H9 (cell line): ENCODE measurements around the gene RRP36. TPM values are rescaled to one million over a fixed set of nuclear protein-coding genes. Genes with fewer than 3 reads are reported as not detected.

Experiments
- DNase-seq: peaks from one replicate; pipeline ENCODE4 v3.0.0-alpha.2; 2017
- H2AFZ ChIP-seq: one replicate; pipeline ENCODE4 v1.6.1; 2013; ENCODE audit warnings: mild to moderate bottlenecking, low read length, control low read depth, moderate library complexity
- H2AK5ac ChIP-seq: 2 replicates; pipeline ENCODE4 v1.6.1; 2013; ENCODE audit warnings: low read length, control low read depth, mixed read lengths; ENCODE audit not compliant: insufficient read length
- H2BK120ac ChIP-seq: one replicate; pipeline ENCODE4 v1.6.1; 2013; ENCODE audit warnings: low read depth, mild to moderate bottlenecking, low read length, control low read depth, inconsistent platforms; ENCODE audit not compliant: poor library complexity, severe bottlenecking
- H2BK12ac ChIP-seq: 2 replicates; pipeline ENCODE4 v1.6.1; 2013; ENCODE audit warnings: low read length, control low read depth, mixed read lengths, low read depth; ENCODE audit not compliant: insufficient read length
- H2BK15ac ChIP-seq: 2 replicates; pipeline ENCODE4 v1.6.1; 2013; ENCODE audit warnings: low read depth, low read length, control low read depth
- H2BK20ac ChIP-seq: one replicate; pipeline ENCODE4 v1.6.1; 2013; ENCODE audit warnings: low read depth, mild to moderate bottlenecking, low read length, control low read depth, inconsistent platforms; ENCODE audit not compliant: poor library complexity, severe bottlenecking
- H2BK5ac ChIP-seq: 2 replicates; pipeline ENCODE4 v1.6.1; 2013; ENCODE audit warnings: low read length, control low read depth, mixed read lengths; ENCODE audit not compliant: insufficient read length
- H3K14ac ChIP-seq: 2 replicates; pipeline ENCODE4 v1.6.1; 2013; ENCODE audit warnings: low read length, control low read depth; ENCODE audit not compliant: insufficient read depth
- H3K18ac ChIP-seq: 2 replicates; pipeline ENCODE4 v1.6.1; 2013; ENCODE audit warnings: low read depth, mild to moderate bottlenecking, mixed read lengths, low read length, control low read depth; ENCODE audit not compliant: insufficient read length
- H3K23ac ChIP-seq: 2 replicates; pipeline ENCODE4 v1.6.1; 2013; ENCODE audit warnings: low read length, control low read depth, mixed read lengths, low read depth; ENCODE audit not compliant: insufficient read length
- H3K23me2 ChIP-seq: 2 replicates; pipeline ENCODE4 v1.6.1; 2013; ENCODE audit warnings: low read depth, mild to moderate bottlenecking, mixed read lengths, low read length, control low read depth; ENCODE audit not compliant: insufficient read length, poor library complexity, severe bottlenecking
- H3K27ac ChIP-seq: 2 replicates; pipeline ENCODE4 v1.5.1; 2013; ENCODE audit warnings: low read length, control low read depth, mixed read lengths, low read depth; ENCODE audit not compliant: insufficient read length
- H3K27me3 ChIP-seq: 2 replicates; pipeline ENCODE4 v1.6.1; 2013; ENCODE audit warnings: low read length, control low read depth, inconsistent platforms; ENCODE audit not compliant: insufficient read depth
- H3K4ac ChIP-seq: 2 replicates; pipeline ENCODE4 v1.6.1; 2013; ENCODE audit warnings: low read depth, mild to moderate bottlenecking, control low read depth, inconsistent platforms, low read length, moderate library complexity
- H3K4me1 ChIP-seq: 2 replicates; pipeline ENCODE4 v1.6.1; 2013; ENCODE audit warnings: low read length, control low read depth, inconsistent platforms; ENCODE audit not compliant: insufficient read depth
- H3K4me2 ChIP-seq: 2 replicates; pipeline ENCODE4 v1.6.1; 2013; ENCODE audit warnings: low read length, control low read depth, mixed read lengths; ENCODE audit not compliant: insufficient read length, insufficient read depth
- H3K56ac ChIP-seq: 2 replicates; pipeline ENCODE4 v1.6.1; 2013; ENCODE audit warnings: low read depth, mild to moderate bottlenecking, mixed read lengths, low read length, control low read depth; ENCODE audit not compliant: insufficient read length
- H3K79me1 ChIP-seq: 2 replicates; pipeline ENCODE4 v1.6.1; 2013; ENCODE audit warnings: low read depth, mild to moderate bottlenecking, moderate library complexity, low read length, control low read depth, inconsistent platforms; ENCODE audit not compliant: insufficient read depth, poor library complexity, severe bottlenecking
- H3K79me2 ChIP-seq: 2 replicates; pipeline ENCODE4 v1.6.1; 2013; ENCODE audit warnings: low read length, control low read depth, inconsistent platforms; ENCODE audit not compliant: insufficient read depth
- H3K9ac ChIP-seq: 2 replicates; pipeline ENCODE4 v1.6.1; 2013; ENCODE audit warnings: low read length, control low read depth, mixed read lengths; ENCODE audit not compliant: insufficient read length; ENCODE audit errors: extremely low read depth
- H3K9me3 ChIP-seq: one replicate; pipeline ENCODE4 v1.6.1; 2013; ENCODE audit warnings: low read depth, low read length, inconsistent platforms; ENCODE audit not compliant: control insufficient read depth
- H3T11ph ChIP-seq: one replicate; pipeline ENCODE4 v1.6.1; 2013; ENCODE audit warnings: mild to moderate bottlenecking, low read length, control low read depth, inconsistent platforms
- H4K20me1 ChIP-seq: one replicate; pipeline ENCODE4 v1.6.1; 2013; ENCODE audit not compliant: control insufficient read depth, insufficient read length, insufficient read depth
- H4K5ac ChIP-seq: 2 replicates; pipeline ENCODE4 v1.6.1; 2013; ENCODE audit warnings: low read depth, mild to moderate bottlenecking, mixed read lengths, low read length, control low read depth; ENCODE audit not compliant: insufficient read length
- H4K8ac ChIP-seq: replicated peaks from 2 replicates; pipeline ENCODE4 v1.6.1; 2013; ENCODE audit warnings: low read length, control low read depth, mixed read lengths, low read depth; ENCODE audit not compliant: insufficient read length
- H4K91ac ChIP-seq: 2 replicates; pipeline ENCODE4 v1.6.1; 2013; ENCODE audit warnings: low read depth, mild to moderate bottlenecking, moderate library complexity, mixed read lengths, low read length, control low read depth; ENCODE audit not compliant: insufficient read length
- H3K27ac Mint-ChIP-seq, 3 experiments: 2 replicates in 2 of 3; 3 replicates in 1 of 3; pipeline ENCODE4 v1.8.0; 2020 to 2021; ENCODE audit warnings: mixed read lengths in 3 of 3, mild to moderate bottlenecking in 1 of 3, moderate library complexity in 1 of 3
- H3K27me3 Mint-ChIP-seq: 2 replicates; pipeline ENCODE4 v1.8.0; 2021; ENCODE audit warnings: low read depth, mild to moderate bottlenecking, moderate library complexity, mixed read lengths
- H3K36me3 Mint-ChIP-seq, 3 experiments: 2 replicates in 2 of 3; 3 replicates in 1 of 3; pipeline ENCODE4 v1.8.0; 2020 to 2021; ENCODE audit warnings: low read depth in 3 of 3, mixed read lengths in 3 of 3; ENCODE audit not compliant: insufficient read depth in 1 of 3
- H3K4me1 Mint-ChIP-seq, 2 experiments: 2 replicates each; pipeline ENCODE4 v1.8.0; 2020; ENCODE audit warnings: mixed read lengths in 2 of 2
- H3K4me3 Mint-ChIP-seq, 2 experiments: 2 replicates in 1 of 2; 3 replicates in 1 of 2; pipeline ENCODE4 v1.8.0; 2020 to 2021; ENCODE audit warnings: mild to moderate bottlenecking in 2 of 2, mixed read lengths in 2 of 2, moderate library complexity in 1 of 2
- H3K9me3 Mint-ChIP-seq, 2 experiments: 2 replicates in 1 of 2; 3 replicates in 1 of 2; pipeline ENCODE4 v1.8.0; 2020; ENCODE audit warnings: mild to moderate bottlenecking in 2 of 2, mixed read lengths in 2 of 2, moderate library complexity in 1 of 2
- WGBS: extraction: QIAGEN DNeasy Blood & Tissue Kit; methylation state at CpG from one replicate; pipeline ENCODE4 v1.1.7; 2013; ENCODE audit warnings: missing lambda C conversion rate, low lambda C conversion rate, mixed read lengths; ENCODE audit not compliant: insufficient read length; ENCODE audit errors: extremely low coverage; 5-methylcytosine and 5-hydroxymethylcytosine counted together
- total RNA-seq: library from RNA; stranded (reverse); gene quantifications from 2 replicates; pipeline ENCODE4 v1.2.1, GENCODE V29; 2021
- TF ChIP-seq, protein P1 (sequence below): fragments of 200-600 bp; sonication (generic); conservative IDR thresholded peaks from 3 replicates; pipeline ENCODE4 v1.8.0; 2021; ENCODE audit warnings: antibody characterized with exemption, mild to moderate bottlenecking

Gene RRP36
- total RNA-seq, 1 experiment from 2014 or later: 117 TPM

DNA sequence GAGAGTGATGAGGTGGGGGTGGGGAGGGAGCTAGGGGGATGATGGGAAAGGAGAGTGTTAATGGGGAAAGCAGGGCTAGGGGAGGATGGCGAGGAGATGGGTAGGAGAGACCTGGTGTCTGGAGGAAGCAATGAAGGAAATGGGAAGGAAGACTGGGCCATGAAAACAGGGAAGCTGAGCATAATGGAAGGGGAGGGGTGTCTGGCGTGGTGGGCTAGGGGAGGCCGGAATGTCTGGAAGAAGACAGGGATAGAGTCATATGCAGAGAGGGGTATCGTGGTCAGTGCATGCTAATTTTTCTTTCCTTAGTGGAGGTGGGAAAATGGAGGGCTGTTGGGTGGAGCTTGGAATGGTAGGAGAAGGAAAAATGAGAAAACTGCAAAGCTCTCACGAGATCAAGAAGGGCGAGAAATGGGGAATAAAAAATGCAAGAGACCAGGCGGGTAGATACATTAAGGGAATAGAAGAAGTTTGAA lies 7.0 kb upstream of the RRP36 start:
- no peaks in the 10 kb centered on the region for H3K27me3 ChIP-seq
- no CpG with 5 or more reads among the region's 7 CpGs for WGBS

More for the DNA sequence above, 7.0 kb upstream of the RRP36 start:
- Histone ChIP-seq H4K8ac (no peak overlapping the region), H2BK120ac (no peak overlapping the region), H3K9ac (peak overlapping the region; percentile 81), H3K4me2 (peak overlapping the region; percentile 99), H2AK5ac (no peak overlapping the region), H3K23ac (no peak overlapping the region), H4K91ac (no peak overlapping the region), H3K18ac (peak overlapping the region; percentile 39), H2BK12ac (no peak overlapping the region), H2BK15ac (no peak overlapping the region), H2BK20ac (no peak overlapping the region), H3K56ac (no peak overlapping the region), H3K23me2 (peaks cover 6% of the 10 kb centered on the region), H3K9me3 (no peaks in the 10 kb centered on the region), H3T11ph (no peak overlapping the region), H3K4ac (no peak overlapping the region), H4K20me1 (no peaks in the 10 kb centered on the region), H3K27ac (peak overlapping the region; percentile 9), H3K4me1 (peaks cover 2% of the 10 kb centered on the region; the same call in 1 of the 2 replicates), H3K14ac (peak overlapping the region; percentile 26; the same call in 1 of the 2 replicates), H4K5ac (no peak overlapping the region), H2BK5ac (no peak overlapping the region), H3K79me2 (peaks cover 11% of the 10 kb centered on the region; the same call in 1 of the 2 replicates), H2AFZ (no peak overlapping the region), H3K79me1 (no peaks in the 10 kb centered on the region)
- no peak for DNase-seq
- Mint-ChIP-seq H3K4me1 (peaks cover 22 to 33% of the 10 kb centered on the region in 2 experiments), H3K27me3 (no peaks in the 10 kb centered on the region), H3K4me3 (peak overlapping the region; percentile 92 to 97), H3K36me3 (peaks cover 33 to 69% (median 68%) of the 10 kb centered on the region in 3 experiments), H3K27ac (peak overlapping the region; percentile 56 to 88 (median 84); a peak in 6 of 7 replicates), H3K9me3 (no peaks in the 10 kb centered on the region; a peak in 1 of 5 replicates)
- TF ChIP-seq, protein P1, sequence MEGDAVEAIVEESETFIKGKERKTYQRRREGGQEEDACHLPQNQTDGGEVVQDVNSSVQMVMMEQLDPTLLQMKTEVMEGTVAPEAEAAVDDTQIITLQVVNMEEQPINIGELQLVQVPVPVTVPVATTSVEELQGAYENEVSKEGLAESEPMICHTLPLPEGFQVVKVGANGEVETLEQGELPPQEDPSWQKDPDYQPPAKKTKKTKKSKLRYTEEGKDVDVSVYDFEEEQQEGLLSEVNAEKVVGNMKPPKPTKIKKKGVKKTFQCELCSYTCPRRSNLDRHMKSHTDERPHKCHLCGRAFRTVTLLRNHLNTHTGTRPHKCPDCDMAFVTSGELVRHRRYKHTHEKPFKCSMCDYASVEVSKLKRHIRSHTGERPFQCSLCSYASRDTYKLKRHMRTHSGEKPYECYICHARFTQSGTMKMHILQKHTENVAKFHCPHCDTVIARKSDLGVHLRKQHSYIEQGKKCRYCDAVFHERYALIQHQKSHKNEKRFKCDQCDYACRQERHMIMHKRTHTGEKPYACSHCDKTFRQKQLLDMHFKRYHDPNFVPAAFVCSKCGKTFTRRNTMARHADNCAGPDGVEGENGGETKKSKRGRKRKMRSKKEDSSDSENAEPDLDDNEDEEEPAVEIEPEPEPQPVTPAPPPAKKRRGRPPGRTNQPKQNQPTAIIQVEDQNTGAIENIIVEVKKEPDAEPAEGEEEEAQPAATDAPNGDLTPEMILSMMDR: no peak
